HG03469 (cell line): ENCODE measurements around the gene SCN2B.

ENCODE experiments used
- ATAC-seq: cut with Tn5 transposase; IDR thresholded peaks from one replicate; pipeline ENCODE4 v1.9.1; 2021; ENCODE audit warnings: mild to moderate bottlenecking, moderate library complexity, moderate number of reproducible peaks; ENCODE audit not compliant: unreplicated experiment

The SCN2B gene

GRCh38 chr11:118135796-118136165, 40.7 kb downstream of the SCN2B start:
- ATAC-seq, result no peak

GRCh38 chr11:118135051-118135795, 41.2 kb downstream of the SCN2B start:
- no peak for ATAC-seq

- ATAC-seq, result no peak
These were observed 42.6 kb downstream of the SCN2B start for GRCh38 chr11:118133816-118134215.

- no peak for ATAC-seq
These were observed 43.9 kb downstream of the SCN2B start for GRCh38 chr11:118132385-118133151.

GRCh38 chr11:118129471-118130172, 46.8 kb downstream of the SCN2B start:
- no peak for ATAC-seq

GRCh38 chr11:118128721-118129470, 47.5 kb downstream of the SCN2B start:
- ATAC-seq, result no peak

GRCh38 chr11:118128310-118128709, 48.1 kb downstream of the SCN2B start:
- ATAC-seq, result no peak

- ATAC-seq, result no peak
These were observed 50.2 kb downstream of the SCN2B start for GRCh38 chr11:118126082-118126838.

GRCh38 chr11:118124929-118125535, 51.4 kb downstream of the SCN2B start:
- no peak for ATAC-seq

GRCh38 chr11:118120793-118121192, 55.6 kb downstream of the SCN2B start:
- ATAC-seq, result no peak

GRCh38 chr11:118117790-118118601, 58.4 kb downstream of the SCN2B start:
- ATAC-seq, result no peak

- ATAC-seq, result no peak
These were observed 61.4 kb downstream of the SCN2B start for GRCh38 chr11:118115048-118115447.

GRCh38 chr11:118114266-118114665, 62.2 kb downstream of the SCN2B start:
- no peak for ATAC-seq

- ATAC-seq, result no peak
These were observed 63.6 kb downstream of the SCN2B start for GRCh38 chr11:118112711-118113430.
